NT2/D1 (cell line): ENCODE data around the gene MAS1L.

ENCODE experiments used
- DNase-seq: peaks from one replicate; pipeline ENCODE4 v3.0.0-alpha.2; 2011; ENCODE audit warnings: low read depth, low spot score
- H3K27me3 ChIP-seq: 2 replicates; pipeline ENCODE4 v1.6.0; 2011; ENCODE audit warnings: mild to moderate bottlenecking; ENCODE audit not compliant: insufficient read length, insufficient read depth
- H3K36me3 ChIP-seq: 2 replicates; pipeline ENCODE4 v1.6.1; 2011; ENCODE audit warnings: mild to moderate bottlenecking, low read length, mixed read lengths; ENCODE audit not compliant: insufficient read depth, insufficient read length
- H3K4me1 ChIP-seq: 2 replicates; pipeline ENCODE4 v1.5.1; 2011; ENCODE audit not compliant: insufficient read depth, insufficient read length
- H3K4me3 ChIP-seq: 2 replicates; pipeline ENCODE4 v1.5.1; 2011; ENCODE audit warnings: low read depth; ENCODE audit not compliant: insufficient read length
- H3K9ac ChIP-seq: 2 replicates; pipeline ENCODE4 v1.6.0; 2011; ENCODE audit warnings: low read depth; ENCODE audit not compliant: insufficient read length
- H3K9me3 ChIP-seq: 2 replicates; pipeline ENCODE4 v1.5.1; 2011; ENCODE audit warnings: mild to moderate bottlenecking, low read length; ENCODE audit not compliant: insufficient read depth
- SUZ12 ChIP-seq: IDR thresholded peaks from 2 replicates; pipeline ENCODE4 v1.6.1; 2011; ENCODE audit not compliant: insufficient read length, insufficient read depth; ENCODE audit errors: extremely low read depth
- YY1 ChIP-seq: IDR thresholded peaks from 2 replicates; pipeline ENCODE4 v1.6.1; 2011; ENCODE audit not compliant: insufficient read length, insufficient read depth
- ZNF274 ChIP-seq: IDR thresholded peaks from 2 replicates; pipeline ENCODE4 v1.6.1; 2011; ENCODE audit warnings: mild to moderate bottlenecking, low read depth, low read length

The MAS1L gene

GRCh38 chr6:29528300-29528931, 40.7 kb upstream of the MAS1L start:
- no peaks in the 10 kb centered on the region for H3K36me3 ChIP-seq
- no peak overlapping the region for H3K9ac ChIP-seq
- DNase-seq = no peak
- H3K27me3 ChIP-seq = no peaks in the 10 kb centered on the region
- no peak for TF ChIP-seq YY1
- no peak for TF ChIP-seq ZNF274
- no peak for TF ChIP-seq SUZ12
- peaks cover 2% of the 10 kb centered on the region for H3K4me1 ChIP-seq
- peaks cover 10% of the 10 kb centered on the region for H3K9me3 ChIP-seq
- H3K4me3 ChIP-seq = no peak overlapping the region

- Histone ChIP-seq H3K9me3 (peaks cover 19% of the 10 kb centered on the region), H3K4me1 (peaks cover 2% of the 10 kb centered on the region), H3K4me3 (no peak overlapping the region), H3K36me3 (no peaks in the 10 kb centered on the region), H3K9ac (no peak overlapping the region), H3K27me3 (no peaks in the 10 kb centered on the region)
- no peak for TF ChIP-seq SUZ12
- DNase-seq = no peak
These were observed 39.8 kb upstream of the MAS1L start for GRCh38 chr6:29527564-29527963.

- H3K9ac ChIP-seq = no peak overlapping the region
- DNase-seq = no peak
- H3K4me1 ChIP-seq = peaks cover 2% of the 10 kb centered on the region
- H3K4me3 ChIP-seq = no peak overlapping the region
- TF ChIP-seq SUZ12 (no peak), ZNF274 (no peak), YY1 (no peak)
- H3K36me3 ChIP-seq = no peaks in the 10 kb centered on the region
- H3K9me3 ChIP-seq = peaks cover 22% of the 10 kb centered on the region
- H3K27me3 ChIP-seq = no peaks in the 10 kb centered on the region
These were observed 39.4 kb upstream of the MAS1L start for GRCh38 chr6:29527126-29527525.

- no peaks in the 10 kb centered on the region for H3K4me1 ChIP-seq
- no peak for DNase-seq
- TF ChIP-seq YY1 (no peak), SUZ12 (no peak), ZNF274 (no peak)
- no peaks in the 10 kb centered on the region for H3K27me3 ChIP-seq
- no peaks in the 10 kb centered on the region for H3K36me3 ChIP-seq
- H3K9me3 ChIP-seq = peaks cover 26% of the 10 kb centered on the region
- no peak overlapping the region for H3K4me3 ChIP-seq
- H3K9ac ChIP-seq = no peak overlapping the region
These were observed 37.5 kb upstream of the MAS1L start for GRCh38 chr6:29525311-29525639.

DNA sequence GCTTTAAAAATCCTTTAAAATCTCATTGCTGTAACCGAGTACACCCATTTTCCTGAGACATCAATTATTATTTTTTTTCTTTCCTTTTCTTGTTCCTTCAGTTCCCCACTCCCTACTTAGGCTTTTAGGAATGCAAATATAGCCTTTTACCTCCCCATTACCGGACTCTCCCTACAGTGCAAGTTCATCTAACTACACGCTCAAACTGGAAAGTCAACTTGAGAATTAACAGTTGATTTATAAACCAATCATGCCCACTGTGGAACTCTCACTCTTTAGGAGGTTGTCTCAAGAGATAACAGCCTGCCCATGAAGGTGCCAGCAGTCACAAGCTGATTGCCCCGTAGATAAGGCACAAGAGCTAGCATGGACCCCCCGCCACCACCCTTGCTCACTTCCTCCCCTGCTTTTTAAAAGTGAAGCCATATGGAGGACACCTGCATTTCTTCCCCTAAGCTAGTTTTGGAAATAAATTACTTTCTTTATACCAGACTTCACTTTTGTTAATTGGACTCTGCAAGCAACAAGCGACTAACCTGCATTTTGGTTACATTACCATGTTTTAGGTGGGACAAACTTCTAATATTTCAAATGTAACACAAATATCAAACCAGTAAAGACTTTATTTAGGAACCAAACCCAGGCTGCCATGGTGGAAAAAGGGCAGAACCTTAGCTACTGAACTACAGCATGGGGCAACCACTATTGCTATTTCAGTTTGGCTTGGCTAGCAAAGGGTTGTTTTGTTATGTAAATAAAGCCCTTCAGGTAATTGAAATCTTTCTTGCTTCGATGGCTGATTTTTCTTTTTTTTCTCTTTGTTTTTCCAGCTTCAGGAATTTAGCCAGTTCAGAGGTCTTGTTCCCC, 36.9 kb upstream of the MAS1L start:
- peaks cover 26% of the 10 kb centered on the region for H3K9me3 ChIP-seq
- TF ChIP-seq SUZ12 (no peak), YY1 (no peak), ZNF274 (no peak)
- H3K4me3 ChIP-seq = no peak overlapping the region
- no peaks in the 10 kb centered on the region for H3K4me1 ChIP-seq
- H3K36me3 ChIP-seq = no peaks in the 10 kb centered on the region
- DNase-seq = peak; percentile 15
- H3K27me3 ChIP-seq = no peaks in the 10 kb centered on the region
- no peak overlapping the region for H3K9ac ChIP-seq

- Histone ChIP-seq H3K27me3 (no peaks in the 10 kb centered on the region), H3K36me3 (no peaks in the 10 kb centered on the region), H3K4me1 (no peaks in the 10 kb centered on the region), H3K9ac (no peak overlapping the region), H3K9me3 (peaks cover 26% of the 10 kb centered on the region), H3K4me3 (no peak overlapping the region)
- TF ChIP-seq YY1 = no peak
- no peak for TF ChIP-seq SUZ12
- no peak for TF ChIP-seq ZNF274
- no peak for DNase-seq
These were observed 36.3 kb upstream of the MAS1L start for GRCh38 chr6:29524044-29524443.

- Histone ChIP-seq H3K4me1 (no peaks in the 10 kb centered on the region), H3K36me3 (no peaks in the 10 kb centered on the region), H3K9ac (no peak overlapping the region), H3K4me3 (no peak overlapping the region), H3K9me3 (peaks cover 26% of the 10 kb centered on the region), H3K27me3 (no peaks in the 10 kb centered on the region)
- no peak for DNase-seq
- TF ChIP-seq YY1 (no peak), SUZ12 (no peak), ZNF274 (no peak)
These were observed 34.5 kb upstream of the MAS1L start for GRCh38 chr6:29522227-29522626.
